CD4-positive, alpha-beta T cell treated with Interleukin-4 for 1 hour (primary cell): ENCODE results near the gene C3orf49.

ENCODE experiments used
- DNase-seq, 2 donors: peaks; one replicate each; pipeline ENCODE4 v3.0.0-alpha.2; 2020 to 2022

The C3orf49 gene

GRCh38 chr3:63853106-63853505, 34.0 kb downstream of the C3orf49 start:
- no peak for DNase-seq

- no peak for DNase-seq
Measured at GRCh38 chr3:63855333-63855940, 36.3 kb downstream of the C3orf49 start.

- DNase-seq, result no peak
Measured at GRCh38 chr3:63857311-63857710, 38.2 kb downstream of the C3orf49 start.

GRCh38 chr3:63860776-63861175, 41.7 kb downstream of the C3orf49 start:
- DNase-seq, result no peak

GRCh38 chr3:63861306-63861705, 42.2 kb downstream of the C3orf49 start:
- no peak for DNase-seq

GRCh38 chr3:63862804-63863149, 43.7 kb downstream of the C3orf49 start:
- peak in 1 of 2 donors; percentile 3 for DNase-seq

GRCh38 chr3:63863150-63864007, 44.3 kb downstream of the C3orf49 start, which contains the start of the genes ATXN7 and THOC7:
TSS of gene ATXN7 (plus strand) at chr3:63863867. CDS start at chr3:63912599, 48,732 bp downstream.
TSS of gene THOC7 (minus strand) at chr3:63863805. CDS start at chr3:63863790, 15 bp downstream.
- peak; percentile 71 to 76 for DNase-seq

- DNase-seq, result peak; percentile 32 to 47
Measured at GRCh38 chr3:63864008-63864964, 45.2 kb downstream of the C3orf49 start.

GRCh38 chr3:63864965-63865327, 45.8 kb downstream of the C3orf49 start:
- DNase-seq, result no peak

- DNase-seq, result no peak
Measured at GRCh38 chr3:63867225-63867624, 48.1 kb downstream of the C3orf49 start.

GRCh38 chr3:63869940-63870614, 51.0 kb downstream of the C3orf49 start:
- no peak for DNase-seq

GRCh38 chr3:63870615-63871005, 51.5 kb downstream of the C3orf49 start:
- no peak for DNase-seq

GRCh38 chr3:63872135-63872924, 53.2 kb downstream of the C3orf49 start:
- DNase-seq, result no peak

GRCh38 chr3:63874769-63875168, 55.7 kb downstream of the C3orf49 start:
- DNase-seq, result no peak

- DNase-seq, result no peak
Measured at GRCh38 chr3:63875510-63875909, 56.4 kb downstream of the C3orf49 start.

GRCh38 chr3:63876260-63876659, 57.2 kb downstream of the C3orf49 start:
- DNase-seq, result no peak

GRCh38 chr3:63877737-63878393, 58.8 kb downstream of the C3orf49 start:
- DNase-seq, result no peak

GRCh38 chr3:63878394-63879060, 59.4 kb downstream of the C3orf49 start:
- no peak for DNase-seq

- DNase-seq, result no peak
Measured at GRCh38 chr3:63880653-63881052, 61.6 kb downstream of the C3orf49 start.

- DNase-seq, result no peak
Measured at GRCh38 chr3:63886858-63887257, 67.8 kb downstream of the C3orf49 start.

GRCh38 chr3:63891518-63891917, 72.4 kb downstream of the C3orf49 start:
- no peak for DNase-seq
